ENCODE measurements around the gene FLT3. TPM values are rescaled to one million over a fixed set of nuclear protein-coding genes. Genes with fewer than 3 reads are reported as not detected.
"Not testable (repeated sequence)": the region's sequence is repeated elsewhere in the genome, so short reads cannot be mapped to it uniquely, and the experiment has no call there.

Gene FLT3
- total and polyA plus RNA-seq, 8 donors = 2.3 to 4.0 (median 3.3) TPM

DNA sequence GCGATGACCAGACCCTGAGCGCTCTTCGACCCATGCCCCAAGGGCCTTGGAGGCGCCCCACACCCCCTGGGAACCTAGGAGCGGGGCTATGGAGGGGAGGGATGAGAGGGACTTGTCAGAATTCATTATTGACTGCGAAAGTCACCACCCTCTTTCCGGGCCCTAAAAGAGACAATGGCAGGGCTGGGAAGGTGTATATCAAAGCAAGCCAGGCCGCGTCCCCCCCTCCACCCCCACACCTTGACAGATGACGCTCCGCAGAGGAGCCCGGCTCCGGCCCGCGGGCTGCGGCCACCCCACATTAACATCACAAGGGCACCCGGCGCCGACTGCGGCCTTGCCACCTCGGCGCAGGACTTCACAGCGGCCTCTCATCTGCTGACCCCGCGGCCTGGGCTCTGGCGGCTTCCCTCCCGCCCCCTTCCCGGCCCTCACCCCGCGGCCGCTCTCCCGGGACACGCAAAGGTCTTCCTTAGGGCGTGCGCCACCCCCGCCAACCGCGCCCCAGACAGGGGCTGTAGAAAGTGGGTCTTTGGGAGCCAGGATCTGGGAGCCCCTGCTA is 133.7 kb downstream of the FLT3 start:
- ATAC-seq = no peak

DNA sequence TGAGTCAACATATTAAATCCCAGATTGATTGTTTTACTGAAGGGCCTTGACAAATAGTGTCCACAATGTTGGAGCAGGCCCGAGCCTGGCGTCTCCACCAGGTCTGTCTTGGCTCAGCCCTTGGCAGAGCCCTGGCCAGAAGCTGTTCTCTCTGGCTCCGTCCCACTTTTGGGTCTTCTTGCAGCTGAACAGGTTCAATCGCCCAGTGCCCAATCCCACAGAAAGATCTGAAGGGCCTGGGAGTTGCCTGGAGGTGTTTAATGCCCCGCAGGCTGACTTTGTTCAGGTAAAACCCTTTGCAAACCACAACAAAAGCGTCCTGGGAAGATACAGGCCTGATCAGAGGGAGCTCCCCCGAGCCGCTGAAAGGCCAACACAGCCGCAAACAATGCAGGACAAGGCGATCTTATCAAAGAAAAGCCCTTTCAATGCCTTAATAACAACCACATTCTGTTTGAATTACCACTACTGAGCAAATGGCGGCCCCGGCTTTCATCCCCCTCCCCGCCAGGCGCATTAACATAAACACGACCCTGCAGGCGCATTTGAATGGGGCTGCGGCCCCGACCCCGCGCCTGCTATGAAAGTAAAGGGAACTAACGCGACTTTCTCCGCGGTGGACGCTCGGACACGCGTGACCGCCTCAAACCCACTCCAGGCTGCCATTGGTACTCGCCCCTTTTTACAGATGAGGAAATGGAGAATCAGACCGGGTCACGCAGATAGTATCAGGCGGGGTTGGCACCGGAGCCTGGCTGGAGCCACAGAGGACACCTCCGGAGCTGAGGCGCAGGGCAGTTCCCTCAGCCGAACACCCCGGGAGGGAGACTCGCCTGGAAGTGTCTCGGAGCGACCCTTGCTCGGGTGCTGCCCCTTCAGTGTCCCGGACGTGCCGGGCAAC is 134.4 kb downstream of the FLT3 start:
- ATAC-seq = peak in 2 of 4 donors; percentile 4
- 48 to 49% methylated on average over 44 to 45 of the region's 45 CpGs for WGBS, 2 donors
- H3K9me3 ChIP-seq = no peaks in the 10 kb centered on the region
- H3K4me3 ChIP-seq = peak overlapping the region in 3 of 4 donors; percentile 8 to 60 (median 52)
- peak in 4 of 6 donors; percentile 31 to 74 (median 54) for DNase-seq
- H3K4me1 ChIP-seq = peaks cover 4 to 5% (median 4%) of the 10 kb centered on the region in 3 donors
- no peaks in the 10 kb centered on the region for H3K36me3 ChIP-seq
- FAIRE-seq = no peak
- TF ChIP-seq, protein P1, sequence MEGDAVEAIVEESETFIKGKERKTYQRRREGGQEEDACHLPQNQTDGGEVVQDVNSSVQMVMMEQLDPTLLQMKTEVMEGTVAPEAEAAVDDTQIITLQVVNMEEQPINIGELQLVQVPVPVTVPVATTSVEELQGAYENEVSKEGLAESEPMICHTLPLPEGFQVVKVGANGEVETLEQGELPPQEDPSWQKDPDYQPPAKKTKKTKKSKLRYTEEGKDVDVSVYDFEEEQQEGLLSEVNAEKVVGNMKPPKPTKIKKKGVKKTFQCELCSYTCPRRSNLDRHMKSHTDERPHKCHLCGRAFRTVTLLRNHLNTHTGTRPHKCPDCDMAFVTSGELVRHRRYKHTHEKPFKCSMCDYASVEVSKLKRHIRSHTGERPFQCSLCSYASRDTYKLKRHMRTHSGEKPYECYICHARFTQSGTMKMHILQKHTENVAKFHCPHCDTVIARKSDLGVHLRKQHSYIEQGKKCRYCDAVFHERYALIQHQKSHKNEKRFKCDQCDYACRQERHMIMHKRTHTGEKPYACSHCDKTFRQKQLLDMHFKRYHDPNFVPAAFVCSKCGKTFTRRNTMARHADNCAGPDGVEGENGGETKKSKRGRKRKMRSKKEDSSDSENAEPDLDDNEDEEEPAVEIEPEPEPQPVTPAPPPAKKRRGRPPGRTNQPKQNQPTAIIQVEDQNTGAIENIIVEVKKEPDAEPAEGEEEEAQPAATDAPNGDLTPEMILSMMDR (IDR thresholded peaks at IDR 0.05) = no peak
- H3K27me3 ChIP-seq = peaks cover 0 to 7% (median 0%) of the 10 kb centered on the region in 4 donors
- intact Hi-C loops (cut with DNase I) = no loop called here
- peak overlapping the region; percentile 48 to 68 (median 58) for H3K27ac ChIP-seq

More for the DNA sequence above, 133.7 kb downstream of the FLT3 start:
- WGBS, 2 donors = 36 to 40% methylated on average over 25 to 38 of the region's 38 CpGs
- H3K4me3 ChIP-seq = peak overlapping the region; percentile 1 to 60 (median 30)
- intact Hi-C loops (cut with DNase I) = no loop called here
- H3K27me3 ChIP-seq = peaks cover 0 to 7% (median 0%) of the 10 kb centered on the region in 4 donors
- peak in 1 of 6 donors; percentile 73 for DNase-seq
- peaks cover under 1 to 4% (median 2%) of the 10 kb centered on the region in 3 donors for H3K4me1 ChIP-seq
- no peak for FAIRE-seq
- TF ChIP-seq, protein P1 (IDR thresholded peaks at IDR 0.05) = no peak
- H3K36me3 ChIP-seq = no peaks in the 10 kb centered on the region
- H3K27ac ChIP-seq = peak overlapping the region; percentile 48 to 68 (median 58)
- H3K9me3 ChIP-seq = no peaks in the 10 kb centered on the region

DNA sequence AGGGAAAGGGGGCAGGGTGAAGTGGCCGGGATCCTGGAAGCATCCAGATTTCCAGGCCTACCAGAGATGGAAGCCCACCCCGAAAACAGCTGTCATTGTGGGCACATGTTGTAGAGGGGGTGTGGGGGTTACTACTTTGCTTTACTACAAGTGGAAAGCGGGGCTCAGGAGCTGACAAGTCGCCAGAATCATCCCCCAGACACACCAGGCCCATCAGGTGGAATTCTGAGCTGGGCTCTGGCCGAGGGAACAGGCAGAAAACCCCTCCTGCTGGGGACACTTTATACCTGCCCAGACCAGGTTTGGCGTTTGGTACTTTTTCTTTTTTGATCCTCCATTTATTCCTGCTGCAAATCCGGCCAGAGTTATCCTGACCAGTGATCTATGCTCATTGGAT is 135.0 kb downstream of the FLT3 start:
- Histone ChIP-seq H3K36me3 (no peaks in the 10 kb centered on the region), H3K4me1 (peaks cover 4 to 5% (median 4%) of the 10 kb centered on the region in 3 donors), H3K9me3 (no peaks in the 10 kb centered on the region), H3K27ac (peak overlapping the region; percentile 48 to 68 (median 58)), H3K4me3 (no peak overlapping the region), H3K27me3 (peaks cover 0 to 7% (median 0%) of the 10 kb centered on the region in 4 donors)
- ATAC-seq (no peak), DNase-seq (peak in 1 of 6 donors; percentile 22), FAIRE-seq (no peak)
- WGBS, 2 donors = 59 to 63% methylated on average over 7 of the region's 7 CpGs
- TF ChIP-seq, protein P1 (IDR thresholded peaks at IDR 0.05) = no peak
- intact Hi-C loops (cut with DNase I) = no loop called here

DNA sequence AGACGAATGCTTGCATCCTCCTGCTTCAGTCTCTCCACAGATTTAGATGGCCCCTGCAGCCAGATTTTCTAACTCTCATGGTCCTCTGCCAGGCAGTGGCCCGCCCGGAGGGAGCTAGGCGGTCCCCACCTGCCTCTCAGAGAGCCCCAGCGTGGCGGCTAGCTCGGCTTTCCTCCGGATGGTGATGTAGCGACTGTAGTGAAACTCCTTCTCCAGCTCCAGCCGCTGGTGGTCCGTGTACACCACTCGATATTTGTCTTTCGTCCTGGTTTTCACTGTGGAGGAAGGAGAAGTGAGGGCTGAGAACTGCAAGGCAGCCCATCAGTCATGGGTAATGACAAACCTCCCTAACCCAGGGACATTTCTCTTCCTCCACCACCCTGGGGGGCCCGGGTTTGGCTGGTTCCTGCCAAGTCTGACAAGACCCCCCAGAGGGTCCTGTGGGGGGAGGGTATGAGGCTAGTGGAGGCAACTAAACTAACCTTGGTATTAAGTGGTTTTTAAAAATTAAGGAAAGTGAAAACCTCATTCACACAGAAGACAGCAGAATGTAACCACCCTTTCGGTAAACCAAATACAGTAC is 135.5 kb downstream of the FLT3 start:
- Histone ChIP-seq H3K27me3 (peaks cover 0 to 7% (median 0%) of the 10 kb centered on the region in 4 donors), H3K27ac (peak overlapping the region; percentile 48 to 68 (median 58)), H3K4me1 (peaks cover 5 to 7% (median 6%) of the 10 kb centered on the region in 3 donors), H3K9me3 (no peaks in the 10 kb centered on the region), H3K4me3 (peak overlapping the region in 2 of 4 donors; percentile 3 to 6), H3K36me3 (no peaks in the 10 kb centered on the region)
- 45 to 64% methylated on average over 15 of the region's 15 CpGs for WGBS, 2 donors
- TF ChIP-seq, protein P1 (IDR thresholded peaks at IDR 0.05) = no peak
- no peak for FAIRE-seq
- no peak for ATAC-seq
- DNase-seq = peak in 4 of 6 donors; percentile 30 to 57 (median 54)
- intact Hi-C loops (cut with DNase I) = no loop called here

DNA sequence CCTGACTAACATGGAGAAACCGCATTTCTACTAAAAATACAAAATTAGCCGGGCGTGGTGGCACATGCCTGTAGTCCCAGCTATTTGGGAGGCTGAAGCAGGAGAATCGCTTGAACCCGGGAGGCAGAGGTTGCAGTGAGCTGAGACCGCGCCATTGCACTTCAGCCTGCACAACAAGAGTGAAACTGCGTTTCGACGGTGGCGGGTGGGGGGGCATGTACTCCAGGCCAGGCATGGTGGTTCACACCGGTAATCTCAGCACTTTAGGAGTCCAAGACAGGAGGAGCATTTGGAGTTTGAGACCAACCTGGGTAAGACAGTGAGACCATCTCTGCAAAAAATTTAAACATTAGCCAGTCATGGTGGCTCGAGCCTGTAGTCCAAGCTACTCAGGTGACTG is 136.2 kb downstream of the FLT3 start:
- H3K9me3 ChIP-seq; intact Hi-C loops (cut with DNase I); ATAC-seq; FAIRE-seq; H3K27me3 ChIP-seq; H3K36me3 ChIP-seq; DNase-seq: not testable (repeated sequence)
- peak overlapping the region in 1 of 4 donors; percentile 3 for H3K4me3 ChIP-seq
- peak overlapping the region in 3 of 4 donors; percentile 48 to 68 (median 59) for H3K27ac ChIP-seq
- WGBS, 2 donors = 85 to 89% methylated on average over 13 of the region's 13 CpGs
- H3K4me1 ChIP-seq = peaks cover 8 to 12% (median 11%) of the 10 kb centered on the region in 3 donors

All from pancreas (tissue), 10 donors.